PC-3 (cell line): Measurements from ENCODE around the gene AGTRAP.

Source experiments
- CTCF ChIP-seq: fragments of 300-600 bp; sonication (generic); conservative IDR thresholded peaks from 2 replicates; pipeline ENCODE4 v1.5.1; 2017; ENCODE audit warnings: antibody characterized with exemption, low read depth, mild to moderate bottlenecking, low read length
- EZH2 ChIP-seq: fragments of 300-600 bp; sonication (generic); IDR thresholded peaks from one replicate; pipeline ENCODE4 v1.6.1; 2017; ENCODE audit warnings: antibody characterized with exemption, mild to moderate bottlenecking, low read length; ENCODE audit not compliant: unreplicated experiment
- EZH2phosphoT487 ChIP-seq: fragments of 300-600 bp; sonication (generic); IDR thresholded peaks from 2 replicates; pipeline ENCODE4 v1.6.1; 2018; ENCODE audit warnings: mild to moderate bottlenecking, antibody characterized with exemption, low read length, borderline replicate concordance

- TF ChIP-seq CTCF: no peak
- peak; percentile 84 for TF ChIP-seq EZH2
- peak; percentile 32; the same call in 1 of the 2 replicates for TF ChIP-seq EZH2phosphoT487
Observed at GRCh38 chr1:11690397-11691301, 45.3 kb upstream of the AGTRAP start.
